ENCODE data around the gene LDB3. TPM values are rescaled to one million over a fixed set of nuclear protein-coding genes. Genes with fewer than 3 reads are reported as not detected.

Gene LDB3
- total RNA-seq, 1 donor from 2014 or later, result 0.46 TPM

- Mint-ChIP-seq H3K4me3 (ENCODE audit: unreplicated experiment) (no peak overlapping the region), H3K27me3 (ENCODE audit: unreplicated experiment) (peaks cover 4% of the 10 kb centered on the region), H3K4me1 (ENCODE audit: unreplicated experiment) (peaks cover 13% of the 10 kb centered on the region), H3K9me3 (ENCODE audit: unreplicated experiment) (no peaks in the 10 kb centered on the region), H3K27ac (ENCODE audit: unreplicated experiment) (no peak overlapping the region), H3K36me3 (ENCODE audit: unreplicated experiment) (no peaks in the 10 kb centered on the region)
- no peak for TF ChIP-seq CTCF (IDR thresholded peaks at IDR 0.05)
- no peak for DNase-seq (ENCODE audit: extremely low spot score, unreplicated experiment)
Observed at GRCh38 chr10:86655596-86655995, 12.7 kb upstream of the LDB3 start.

- no peak for DNase-seq (ENCODE audit: extremely low spot score, unreplicated experiment)
- TF ChIP-seq CTCF (IDR thresholded peaks at IDR 0.05), result no peak
- H3K36me3 Mint-ChIP-seq (ENCODE audit: unreplicated experiment), result no peaks in the 10 kb centered on the region
- no peak overlapping the region for H3K4me3 Mint-ChIP-seq (ENCODE audit: unreplicated experiment)
- peak overlapping the region; percentile 28 for H3K27ac Mint-ChIP-seq (ENCODE audit: unreplicated experiment)
- H3K9me3 Mint-ChIP-seq (ENCODE audit: unreplicated experiment), result no peaks in the 10 kb centered on the region
- H3K27me3 Mint-ChIP-seq (ENCODE audit: unreplicated experiment), result peaks cover 4% of the 10 kb centered on the region
- peaks cover 11% of the 10 kb centered on the region for H3K4me1 Mint-ChIP-seq (ENCODE audit: unreplicated experiment)
Observed at GRCh38 chr10:86657011-86657395, 11.3 kb upstream of the LDB3 start.

- Mint-ChIP-seq H3K36me3 (ENCODE audit: unreplicated experiment) (no peaks in the 10 kb centered on the region), H3K9me3 (ENCODE audit: unreplicated experiment) (no peaks in the 10 kb centered on the region), H3K4me1 (ENCODE audit: unreplicated experiment) (peaks cover 8% of the 10 kb centered on the region), H3K27me3 (ENCODE audit: unreplicated experiment) (peaks cover 4% of the 10 kb centered on the region), H3K27ac (ENCODE audit: unreplicated experiment) (peak overlapping the region; percentile 28), H3K4me3 (ENCODE audit: unreplicated experiment) (no peak overlapping the region)
- TF ChIP-seq CTCF (IDR thresholded peaks at IDR 0.05), result no peak
- no peak for DNase-seq (ENCODE audit: extremely low spot score, unreplicated experiment)
Observed at GRCh38 chr10:86657396-86658011, 10.8 kb upstream of the LDB3 start.

- Mint-ChIP-seq H3K4me3 (ENCODE audit: unreplicated experiment) (no peak overlapping the region), H3K9me3 (ENCODE audit: unreplicated experiment) (no peaks in the 10 kb centered on the region), H3K27ac (ENCODE audit: unreplicated experiment) (no peak overlapping the region), H3K27me3 (ENCODE audit: unreplicated experiment) (peaks cover 4% of the 10 kb centered on the region), H3K4me1 (ENCODE audit: unreplicated experiment) (peaks cover 5% of the 10 kb centered on the region), H3K36me3 (ENCODE audit: unreplicated experiment) (no peaks in the 10 kb centered on the region)
- no peak for DNase-seq (ENCODE audit: extremely low spot score, unreplicated experiment)
- TF ChIP-seq CTCF (IDR thresholded peaks at IDR 0.05), result no peak
Observed at GRCh38 chr10:86658261-86658741, 10.0 kb upstream of the LDB3 start.

GRCh38 chr10:86658751-86659150 is 9.6 kb upstream of the LDB3 start:
- DNase-seq (ENCODE audit: extremely low spot score, unreplicated experiment), result no peak
- H3K9me3 Mint-ChIP-seq (ENCODE audit: unreplicated experiment), result no peaks in the 10 kb centered on the region
- H3K4me3 Mint-ChIP-seq (ENCODE audit: unreplicated experiment), result no peak overlapping the region
- H3K27ac Mint-ChIP-seq (ENCODE audit: unreplicated experiment), result no peak overlapping the region
- no peak for TF ChIP-seq CTCF (IDR thresholded peaks at IDR 0.05)
- no peaks in the 10 kb centered on the region for H3K36me3 Mint-ChIP-seq (ENCODE audit: unreplicated experiment)
- peaks cover 4% of the 10 kb centered on the region for H3K27me3 Mint-ChIP-seq (ENCODE audit: unreplicated experiment)
- peaks cover 5% of the 10 kb centered on the region for H3K4me1 Mint-ChIP-seq (ENCODE audit: unreplicated experiment)

All from osteocyte (in vitro differentiated cells).